PFSK-1 (cell line): ENCODE data around the gene RBFOX1.

Source experiments
- FOXP2 ChIP-seq: optimal IDR thresholded peaks from 2 replicates; pipeline ENCODE3; 2011; ENCODE audit warnings: borderline replicate concordance, control low read depth, inconsistent platforms; ENCODE audit not compliant: insufficient read depth; ENCODE audit errors: extremely low read length, extremely low read depth
- POLR2AphosphoS5 ChIP-seq: IDR thresholded peaks from 2 replicates; pipeline ENCODE4 v1.6.1; 2012; ENCODE audit warnings: low read depth, mild to moderate bottlenecking, control low read depth, low read length, moderate library complexity
- REST ChIP-seq, 2 experiments: IDR thresholded peaks; 2 replicates each; pipeline versions ENCODE4 v1.6.1 to v1.8.0; 2011 to 2012; ENCODE audit warnings: low read depth in 2 of 2, low read length in 2 of 2, control low read depth in 1 of 2, inconsistent platforms in 1 of 2, mild to moderate bottlenecking in 1 of 2, moderate library complexity in 1 of 2; ENCODE audit not compliant: insufficient read depth in 1 of 2
- SIN3A ChIP-seq: IDR thresholded peaks from 2 replicates; pipeline ENCODE4 v1.6.1; 2012; ENCODE audit warnings: mild to moderate bottlenecking, low read length, moderate library complexity, borderline replicate concordance; ENCODE audit not compliant: insufficient read depth
- TAF1 ChIP-seq: IDR thresholded peaks from 2 replicates; pipeline ENCODE4 v1.6.1; 2012; ENCODE audit warnings: low read length, control low read depth, borderline replicate concordance; ENCODE audit not compliant: insufficient read depth

The RBFOX1 gene

GRCh38 chr16:7602291-7602950 lies 269.8 kb downstream of the RBFOX1 start:
- TF ChIP-seq POLR2AphosphoS5 (no peak), REST (IDR thresholded peaks at IDR 0.05; ENCODE audit: insufficient read depth in 1 of 2, low read depth in 2 of 2, low read length in 2 of 2) (no peak), SIN3A (no peak)

GRCh38 chr16:7605812-7606211 lies 273.2 kb downstream of the RBFOX1 start:
- no peak for TF ChIP-seq FOXP2

GRCh38 chr16:7612671-7613070 lies 280.0 kb downstream of the RBFOX1 start:
- TF ChIP-seq REST (IDR thresholded peaks at IDR 0.05; ENCODE audit: insufficient read depth in 1 of 2, low read depth in 2 of 2, low read length in 2 of 2) (no peak), POLR2AphosphoS5 (no peak), TAF1 (no peak), FOXP2 (no peak), SIN3A (no peak)

- TF ChIP-seq TAF1 (no peak), POLR2AphosphoS5 (no peak), REST (IDR thresholded peaks at IDR 0.05; ENCODE audit: insufficient read depth in 1 of 2, low read depth in 2 of 2, low read length in 2 of 2) (no peak), SIN3A (no peak), FOXP2 (no peak)
Measured at GRCh38 chr16:7613518-7613917, 280.9 kb downstream of the RBFOX1 start.

GRCh38 chr16:7614021-7614795 lies 281.6 kb downstream of the RBFOX1 start:
- TF ChIP-seq POLR2AphosphoS5, result no peak
- no peak for TF ChIP-seq REST (IDR thresholded peaks at IDR 0.05; ENCODE audit: insufficient read depth in 1 of 2, low read depth in 2 of 2, low read length in 2 of 2)
- TF ChIP-seq SIN3A, result no peak
- no peak for TF ChIP-seq FOXP2
- no peak for TF ChIP-seq TAF1
